T1000 (cell line): ENCODE results near the gene KLHL29.

Experiments used
- DNase-seq: peaks from one replicate; lab custom pipeline; 2025; ENCODE audit warnings: mixed read lengths; lab: John Stamatoyannopoulos, UW

Gene KLHL29

DNA sequence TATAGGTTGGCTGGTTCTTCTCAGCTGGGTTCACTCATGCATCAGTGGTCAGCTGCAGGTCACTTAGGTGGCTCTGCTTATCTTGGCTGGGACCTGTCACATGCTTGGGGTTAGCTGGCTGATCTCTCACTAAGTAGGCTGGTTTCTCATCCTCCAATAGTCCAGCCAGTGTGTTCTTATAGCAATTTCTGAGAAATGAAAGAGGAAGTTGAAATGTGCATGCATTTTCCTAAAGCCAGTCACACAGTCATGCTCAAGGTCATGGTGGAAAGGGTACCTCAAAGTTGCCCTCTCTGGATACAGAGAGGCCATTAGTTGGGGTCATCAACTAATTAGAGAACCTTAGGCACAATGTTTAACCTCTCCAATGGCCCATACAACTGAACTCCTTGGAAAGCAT, 64.4 kb downstream of the KLHL29 start:
- DNase-seq = no peak

- DNase-seq = no peak
Observed at GRCh38 chr2:23449831-23450331, 64.9 kb downstream of the KLHL29 start.

- no peak for DNase-seq
Observed at GRCh38 chr2:23452372-23452771, 67.4 kb downstream of the KLHL29 start.

DNA sequence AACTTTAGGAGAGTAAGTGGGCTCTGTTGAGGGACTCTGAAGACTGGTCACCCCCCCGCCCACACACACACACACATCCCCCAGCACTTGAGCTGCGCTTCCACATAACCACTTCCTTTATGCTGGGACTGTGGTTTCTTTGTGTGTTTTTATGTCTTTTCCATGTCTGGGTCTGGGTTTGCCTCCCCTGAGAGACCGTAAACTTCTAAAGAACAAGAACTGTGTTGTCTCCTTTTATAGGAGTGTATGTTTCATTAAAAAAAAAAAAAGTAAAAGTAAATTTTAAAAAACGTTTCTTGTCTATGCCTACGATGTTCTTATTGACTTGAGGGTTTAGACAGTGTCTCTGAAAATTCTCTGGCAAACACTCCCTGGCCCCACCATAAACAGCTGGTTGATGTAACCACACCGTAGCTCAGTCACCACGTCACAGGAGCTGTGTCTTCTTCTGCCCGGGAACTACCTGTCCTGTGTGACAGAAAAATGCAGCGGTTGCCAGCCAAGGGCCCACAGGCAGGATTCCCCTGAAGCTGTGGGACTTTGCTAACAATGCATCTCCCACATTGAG, 68.0 kb downstream of the KLHL29 start:
- DNase-seq = no peak

DNA sequence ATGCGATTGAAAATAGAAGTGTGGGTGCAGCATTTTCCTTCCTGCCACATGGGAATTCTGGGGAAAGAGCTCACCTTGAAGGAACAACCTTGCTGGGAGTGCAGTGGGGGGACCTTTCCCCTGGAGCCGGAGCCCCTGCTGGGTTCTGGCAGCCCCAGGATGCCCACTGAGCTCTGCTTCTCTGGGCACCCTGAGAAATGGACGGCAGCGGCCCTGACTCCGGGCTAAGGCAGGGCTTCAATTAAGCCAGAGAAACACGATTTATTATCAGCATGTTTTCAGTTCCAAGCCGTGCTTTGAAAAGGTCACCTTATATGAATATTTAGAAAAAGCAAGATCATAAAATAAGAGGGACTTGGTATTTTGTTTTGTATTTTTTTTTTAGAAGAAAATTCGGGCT, 68.5 kb downstream of the KLHL29 start:
- DNase-seq = no peak

DNA sequence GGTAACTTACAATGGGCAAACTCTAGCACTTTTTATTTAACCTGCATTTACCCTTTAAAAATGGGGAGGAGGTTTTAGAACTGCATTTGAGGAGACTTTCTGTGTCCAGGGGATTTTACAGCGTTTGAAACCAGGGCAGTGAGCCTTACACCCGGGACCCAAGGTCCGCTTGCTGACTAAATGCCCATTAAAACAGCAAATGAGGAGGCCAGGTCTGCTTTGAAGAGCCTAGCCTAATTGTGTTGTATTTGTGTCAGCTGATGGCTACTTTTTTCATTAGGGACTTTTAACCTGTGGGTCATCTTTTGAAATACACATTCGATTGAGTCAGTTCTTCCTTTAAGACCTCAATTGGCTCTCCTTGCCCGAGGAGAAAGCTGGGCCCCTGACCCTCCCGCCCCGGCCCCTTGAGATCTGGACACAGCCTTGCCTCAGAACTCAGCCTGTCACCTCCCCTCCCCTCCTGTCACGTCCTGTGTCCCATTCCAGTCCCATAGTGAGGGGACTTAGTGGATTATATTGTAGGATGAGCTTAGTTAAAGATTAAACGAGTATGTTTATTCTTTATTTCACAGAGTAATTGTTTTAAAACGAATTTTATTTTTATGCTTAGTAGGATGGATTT, 69.0 kb downstream of the KLHL29 start:
- DNase-seq = no peak

DNA sequence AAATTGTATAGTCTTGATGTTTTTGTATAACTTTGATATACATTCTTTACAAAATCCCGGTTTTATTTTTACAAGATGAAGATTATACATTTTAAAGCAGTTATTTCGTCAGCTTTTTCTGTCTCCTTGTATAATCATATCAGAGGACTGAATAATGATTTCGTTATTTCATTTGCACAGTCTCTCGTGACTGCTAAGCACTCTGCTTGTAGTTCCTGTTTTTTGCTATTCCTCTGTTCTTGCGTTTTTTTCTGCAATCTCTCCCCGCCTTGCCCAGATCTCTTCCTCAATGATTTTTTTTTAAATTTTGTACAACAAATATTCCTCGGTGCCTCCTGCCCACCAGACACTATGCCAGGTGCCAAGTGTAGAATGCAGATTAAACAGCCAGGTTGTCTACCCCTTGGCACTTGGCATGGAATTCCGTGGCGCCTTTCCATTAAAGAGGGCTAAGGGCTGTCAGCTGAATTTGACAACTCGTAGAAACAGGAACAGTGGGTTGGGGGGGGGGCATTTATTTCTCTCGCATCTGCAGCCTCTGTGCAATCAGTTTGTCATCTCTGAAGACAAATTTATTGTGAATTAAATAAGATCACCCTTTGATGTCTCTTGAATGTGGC, 69.6 kb downstream of the KLHL29 start:
- DNase-seq = no peak

DNA sequence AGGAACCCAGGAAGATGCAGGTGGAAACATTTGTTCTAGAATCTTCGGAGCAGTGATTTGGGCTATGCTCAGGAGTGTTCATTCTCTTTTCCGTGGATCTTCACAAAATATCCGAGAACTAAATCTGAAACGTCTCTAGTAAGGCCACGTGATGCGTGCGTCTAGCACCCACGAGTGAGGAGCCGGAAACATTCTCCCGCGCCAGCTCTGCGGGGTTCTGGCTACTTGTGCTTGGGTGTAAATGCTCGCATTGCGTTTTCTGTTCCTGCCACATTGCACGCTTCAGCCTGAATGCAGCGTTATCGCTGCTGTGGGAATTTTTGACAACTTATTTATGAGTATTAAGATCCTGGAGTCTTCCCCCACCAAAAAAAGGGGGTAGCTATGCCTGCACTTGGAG, 71.4 kb downstream of the KLHL29 start:
- no peak for DNase-seq

DNA sequence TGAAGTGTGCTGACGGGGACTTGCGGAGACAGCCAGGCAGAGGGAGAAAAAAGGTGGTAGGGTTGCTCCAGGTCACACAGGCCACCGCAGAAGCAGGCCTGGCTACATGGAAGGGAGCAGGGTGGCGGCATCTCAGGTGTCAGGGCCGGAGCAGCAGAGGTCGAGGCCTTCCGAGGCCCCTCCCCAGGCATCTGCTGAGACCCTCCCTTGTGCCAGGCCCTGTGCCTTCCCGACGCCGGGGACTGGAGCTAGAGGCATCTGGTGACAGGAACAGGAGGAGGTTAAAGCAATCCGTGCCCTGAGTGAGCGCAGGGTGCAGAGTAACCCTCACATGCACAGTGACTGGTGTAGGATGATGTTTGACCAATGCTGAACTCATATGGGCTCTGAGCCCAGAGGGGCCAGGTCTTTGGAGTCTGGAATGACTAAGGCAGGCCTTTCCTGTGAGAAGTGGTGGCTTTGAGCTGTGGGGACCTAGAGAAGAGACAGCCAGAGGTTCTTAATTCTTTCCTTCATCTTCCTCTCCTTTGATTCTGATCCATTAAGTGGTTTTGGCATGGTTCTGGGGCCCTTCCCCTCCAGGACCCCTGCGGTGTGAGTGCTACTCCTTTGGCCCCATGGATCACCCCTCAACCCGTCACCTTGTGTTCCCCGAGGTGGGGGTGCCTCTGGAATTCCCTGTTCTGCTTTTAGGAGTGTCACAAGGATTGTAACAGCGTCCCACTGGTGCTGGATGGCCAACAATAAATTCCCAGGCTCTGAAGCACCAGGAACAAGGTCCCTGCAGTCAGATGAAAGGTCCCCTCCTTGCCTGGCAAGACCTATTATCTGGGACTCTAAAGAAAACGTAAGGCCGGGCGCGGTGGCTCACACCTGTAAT, 72.1 kb downstream of the KLHL29 start:
- DNase-seq = no peak

- no peak for DNase-seq
Observed at GRCh38 chr2:23457990-23458682, 73.2 kb downstream of the KLHL29 start.

DNA sequence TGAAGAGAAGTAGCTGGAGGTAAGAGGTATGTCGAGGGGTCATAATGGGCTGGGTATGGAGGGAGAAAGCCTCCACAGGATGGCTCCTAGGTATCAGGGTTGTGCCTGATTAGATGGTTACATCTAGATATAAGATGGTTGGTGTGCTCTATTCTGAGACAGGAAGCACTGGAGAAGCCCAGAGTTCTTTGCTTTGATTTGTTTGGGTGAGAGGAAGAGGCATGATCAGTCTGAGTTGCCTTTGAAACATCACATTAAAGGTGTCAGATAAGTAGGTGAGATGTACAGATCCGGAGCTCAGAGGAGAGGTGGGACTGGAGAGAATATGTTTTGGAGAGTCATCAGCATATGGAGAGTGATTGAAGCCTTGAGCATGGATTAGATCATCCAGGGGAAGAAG, 74.1 kb downstream of the KLHL29 start:
- no peak for DNase-seq

DNA sequence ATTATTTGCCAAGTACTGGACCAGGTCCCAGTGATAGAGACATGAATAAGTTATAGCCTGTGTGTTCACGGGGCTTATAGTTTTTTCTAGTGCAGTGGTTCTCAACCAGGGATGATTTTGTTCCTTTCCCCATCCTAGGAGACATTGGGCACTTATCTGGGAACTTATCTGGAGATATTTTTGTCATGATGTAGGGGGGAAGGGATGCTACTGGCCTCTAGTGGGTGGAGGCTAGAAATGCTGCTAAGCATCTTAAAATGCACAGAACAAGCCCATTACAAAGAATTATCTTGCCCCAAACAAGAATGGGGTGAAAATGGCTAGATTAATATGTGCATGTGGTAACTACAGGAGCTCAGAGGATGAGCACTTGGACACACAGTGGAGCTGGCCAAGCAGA, 75.2 kb downstream of the KLHL29 start:
- no peak for DNase-seq

DNA sequence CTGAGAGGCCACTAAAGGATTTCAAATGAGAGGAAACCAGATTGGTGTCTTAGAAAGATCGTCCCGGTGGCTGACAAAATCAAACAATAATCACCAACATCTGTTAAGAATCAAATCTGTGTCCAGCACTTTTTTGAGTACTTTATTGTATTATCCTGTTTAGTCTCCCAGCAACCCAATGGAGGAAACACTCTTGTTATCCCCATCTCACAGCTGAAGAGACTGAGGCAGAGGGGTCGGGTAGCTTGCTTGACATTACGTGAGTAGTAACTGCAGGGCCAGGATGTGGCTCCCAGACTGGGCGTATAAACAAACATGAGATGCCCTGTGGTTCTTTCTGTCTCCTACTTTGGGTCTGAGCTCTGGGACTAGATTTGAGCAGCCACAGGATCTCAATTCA, 76.0 kb downstream of the KLHL29 start:
- DNase-seq = no peak

DNA sequence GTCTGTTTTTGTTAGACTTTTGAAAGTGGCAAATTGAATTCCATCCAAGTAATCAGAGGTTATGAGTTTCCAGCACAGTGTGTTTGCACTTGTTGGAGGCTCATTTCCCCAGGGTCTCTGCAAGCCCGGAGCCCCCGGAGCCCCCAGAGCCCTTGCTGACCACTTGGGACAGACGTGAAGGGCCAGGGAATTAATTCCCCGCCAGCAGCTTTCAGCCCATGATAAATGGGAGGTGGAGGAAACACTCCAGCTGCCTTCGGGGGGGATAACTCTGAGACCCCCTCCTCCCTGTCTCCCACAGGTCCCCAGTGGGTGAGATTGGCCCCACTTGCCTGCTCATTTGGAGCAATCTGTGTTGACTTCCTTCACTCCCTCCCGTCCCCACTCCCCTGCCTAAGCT, 79.2 kb downstream of the KLHL29 start:
- DNase-seq = no peak

GRCh38 chr2:23464905-23465537, 80.0 kb downstream of the KLHL29 start:
- no peak for DNase-seq

GRCh38 chr2:23465936-23466335, 81.0 kb downstream of the KLHL29 start:
- DNase-seq = no peak

DNA sequence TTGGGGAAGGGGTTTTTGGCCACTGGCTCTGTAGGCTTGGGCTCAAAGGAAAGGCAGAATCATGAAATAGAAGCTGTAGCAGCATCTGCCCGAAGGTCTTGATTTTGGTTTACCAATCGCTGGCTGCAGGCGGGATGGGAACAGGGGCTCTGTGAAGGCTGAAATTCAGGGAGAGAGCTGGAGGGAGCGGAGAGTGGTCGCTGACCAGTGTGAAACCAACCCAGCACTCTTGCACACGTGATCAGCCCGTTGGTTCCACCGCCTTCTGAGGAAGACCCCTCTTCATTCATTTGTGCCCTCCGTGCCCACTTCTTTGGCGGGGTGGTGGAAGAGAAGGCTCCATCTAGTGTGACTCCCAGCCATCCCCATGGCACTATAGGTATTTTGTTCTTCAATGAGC, 82.6 kb downstream of the KLHL29 start:
- no peak for DNase-seq

GRCh38 chr2:23468474-23469141, 83.6 kb downstream of the KLHL29 start:
- DNase-seq = no peak

- DNase-seq = no peak
Observed at GRCh38 chr2:23469142-23469540, 84.2 kb downstream of the KLHL29 start.

- no peak for DNase-seq
Observed at GRCh38 chr2:23475036-23475435, 90.1 kb downstream of the KLHL29 start.

- DNase-seq = no peak
Observed at GRCh38 chr2:23475473-23475872, 90.5 kb downstream of the KLHL29 start.
